Mesenchymal stem cell (in vitro differentiated cells and primary cell): ENCODE data around the gene CNOT3.

Experiments
- DNase-seq: peaks from one replicate; pipeline ENCODE4 v3.0.0-alpha.2; 2013
- H2AFZ ChIP-seq: one replicate; pipeline ENCODE4 v1.6.1; 2013; ENCODE audit warnings: low read depth, mild to moderate bottlenecking, control low read depth, inconsistent platforms, low read length, moderate library complexity
- H2AK5ac ChIP-seq: 2 replicates; pipeline ENCODE4 v1.6.1; 2013; ENCODE audit warnings: low read length, moderate library complexity, mild to moderate bottlenecking, inconsistent platforms; ENCODE audit not compliant: severe bottlenecking
- H2BK120ac ChIP-seq: one replicate; pipeline ENCODE4 v1.6.1; 2013; ENCODE audit warnings: low read depth, mild to moderate bottlenecking, inconsistent platforms, low read length, moderate library complexity
- H2BK12ac ChIP-seq, 2 experiments: one replicate each; pipeline ENCODE4 v1.6.1; 2013; ENCODE audit warnings: inconsistent platforms in 2 of 2, low read length in 2 of 2, mild to moderate bottlenecking in 2 of 2, moderate library complexity in 2 of 2, control low read depth in 1 of 2
- H2BK15ac ChIP-seq: one replicate; pipeline ENCODE4 v1.6.1; 2013; ENCODE audit warnings: mild to moderate bottlenecking, low read depth, inconsistent platforms; ENCODE audit not compliant: poor library complexity, severe bottlenecking
- H2BK5ac ChIP-seq: 2 replicates; pipeline ENCODE4 v1.6.1; 2013; ENCODE audit warnings: low read depth, mild to moderate bottlenecking, low read length, control low read depth, inconsistent platforms; ENCODE audit not compliant: poor library complexity, severe bottlenecking
- H3K14ac ChIP-seq, 2 experiments: one replicate each; pipeline ENCODE4 v1.6.1; 2013; ENCODE audit warnings: inconsistent platforms in 2 of 2, low read length in 2 of 2, control low read depth in 1 of 2, mild to moderate bottlenecking in 1 of 2, moderate library complexity in 1 of 2
- H3K18ac ChIP-seq, 2 experiments: one replicate each; pipeline ENCODE4 v1.6.1; 2013; ENCODE audit warnings: inconsistent platforms in 2 of 2, low read length in 2 of 2, control low read depth in 1 of 2, low read depth in 1 of 2, mild to moderate bottlenecking in 1 of 2
- H3K23ac ChIP-seq, 2 experiments: one replicate each; pipeline ENCODE4 v1.6.1; 2013; ENCODE audit warnings: inconsistent platforms in 2 of 2, low read length in 2 of 2, mild to moderate bottlenecking in 2 of 2, moderate library complexity in 2 of 2, control low read depth in 1 of 2
- H3K27ac ChIP-seq: 2 replicates; pipeline ENCODE4 v1.5.1; 2013; ENCODE audit warnings: mild to moderate bottlenecking, moderate library complexity, low read length, control low read depth, inconsistent platforms; ENCODE audit not compliant: poor library complexity, severe bottlenecking
- H3K27me3 ChIP-seq, 2 experiments: 2 replicates each; pipeline versions ENCODE4 v1.6.1 to v1.7.0; 2013; ENCODE audit warnings: low read length in 2 of 2, mild to moderate bottlenecking in 2 of 2, moderate library complexity in 2 of 2, control low read depth in 1 of 2, inconsistent platforms in 1 of 2; ENCODE audit not compliant: control insufficient read depth in 1 of 2, insufficient read depth in 1 of 2
- H3K36me3 ChIP-seq, 2 experiments: 2 replicates each; pipeline versions ENCODE4 v1.6.1 to v1.7.0; 2013; ENCODE audit warnings: low read length in 2 of 2, control low read depth in 1 of 2, inconsistent platforms in 1 of 2, low read depth in 1 of 2, mild to moderate bottlenecking in 1 of 2; ENCODE audit not compliant: insufficient read depth in 2 of 2, control insufficient read depth in 1 of 2
- H3K4ac ChIP-seq, 2 experiments: one replicate each; pipeline ENCODE4 v1.6.1; 2013; ENCODE audit warnings: inconsistent platforms in 2 of 2, low read length in 2 of 2, mild to moderate bottlenecking in 2 of 2, moderate library complexity in 2 of 2, control low read depth in 1 of 2, low read depth in 1 of 2
- H3K4me1 ChIP-seq: 2 replicates; pipeline ENCODE4 v1.6.1; 2013; ENCODE audit warnings: low read depth, low read length, control low read depth; ENCODE audit not compliant: control insufficient read depth, insufficient read depth
- H3K4me2 ChIP-seq: 2 replicates; pipeline ENCODE4 v1.6.1; 2013; ENCODE audit warnings: low read length, mild to moderate bottlenecking, inconsistent platforms; ENCODE audit not compliant: poor library complexity, severe bottlenecking
- H3K4me3 ChIP-seq, 2 experiments: 2 replicates each; pipeline versions ENCODE4 v1.5.1 to v1.7.0; 2013; ENCODE audit warnings: low read length in 2 of 2, mild to moderate bottlenecking in 2 of 2, control low read depth in 1 of 2, low read depth in 1 of 2; ENCODE audit not compliant: insufficient read depth in 1 of 2
- H3K79me1 ChIP-seq: replicated peaks from 2 replicates; pipeline ENCODE4 v1.6.1; 2013; ENCODE audit warnings: mild to moderate bottlenecking, control low read depth, low read length, inconsistent platforms; ENCODE audit not compliant: poor library complexity, severe bottlenecking
- H3K9ac ChIP-seq: 2 replicates; pipeline ENCODE4 v1.7.0; 2013; ENCODE audit warnings: mild to moderate bottlenecking, low read length, moderate library complexity
- H3K9me3 ChIP-seq: 2 replicates; pipeline ENCODE4 v1.7.0; 2013; ENCODE audit warnings: mild to moderate bottlenecking, low read length; ENCODE audit not compliant: control insufficient read depth
- H4K8ac ChIP-seq: one replicate; pipeline ENCODE4 v1.6.1; 2013; ENCODE audit warnings: inconsistent platforms, mild to moderate bottlenecking, low read length, moderate library complexity
- H4K91ac ChIP-seq: one replicate; pipeline ENCODE4 v1.6.1; 2013; ENCODE audit warnings: mild to moderate bottlenecking, low read length, inconsistent platforms
- WGBS: methylation state at CpG from one replicate; pipeline ENCODE4 v1.1.7; 2013; ENCODE audit warnings: mixed read lengths; 5-methylcytosine and 5-hydroxymethylcytosine counted together

Gene CNOT3

GRCh38 chr19:54159352-54160181 lies 22.0 kb downstream of the CNOT3 start, which contains the start of gene LENG1:
LENG1 (minus strand) TSS chr19:54159721; CDS start chr19:54159695, 26 bp downstream.
- H2AFZ ChIP-seq: peak within 1 kb of the TSS; percentile 81
- H3K27ac ChIP-seq: peak within 1 kb of the TSS; percentile 98
- H3K4me3 ChIP-seq: peak within 1 kb of the TSS; percentile 91 to 92
- DNase-seq: peak; percentile 100
- peak within 1 kb of the TSS; percentile 94 for H2BK5ac ChIP-seq
- peak within 1 kb of the TSS; percentile 86 for H4K8ac ChIP-seq
- H3K4me1 ChIP-seq: peaks cover 23% of the 10 kb centered on the region
- H2AK5ac ChIP-seq: peak within 1 kb of the TSS; percentile 1
- H2BK15ac ChIP-seq: peak within 1 kb of the TSS; percentile 75
- peaks cover 37% of the 10 kb centered on the region for H3K79me1 ChIP-seq
- peak within 1 kb of the TSS in 1 of 2 experiments; percentile 92 for H2BK12ac ChIP-seq
- H3K9me3 ChIP-seq: no peaks in the 10 kb centered on the region
- H3K4ac ChIP-seq: peak within 1 kb of the TSS; percentile 86 to 97
- peak within 1 kb of the TSS; percentile 75 for H2BK120ac ChIP-seq
- peaks cover 33 to 38% of the 10 kb centered on the region in 2 experiments for H3K36me3 ChIP-seq
- WGBS: under 1% methylated on average over 72 of the region's 72 CpGs
- H3K27me3 ChIP-seq: peaks cover 0 to 2% of the 10 kb centered on the region in 2 experiments
- H3K14ac ChIP-seq: peak within 1 kb of the TSS in 1 of 2 experiments; percentile 99
- H3K18ac ChIP-seq: peak within 1 kb of the TSS; percentile 97 to 99
- peak within 1 kb of the TSS in 1 of 2 experiments; percentile 98 for H3K23ac ChIP-seq
- peak within 1 kb of the TSS; percentile 96 for H4K91ac ChIP-seq
- peak within 1 kb of the TSS; percentile 89 for H3K4me2 ChIP-seq
- peak within 1 kb of the TSS; percentile 94 for H3K9ac ChIP-seq

GRCh38 chr19:54160182-54160811 lies 22.7 kb downstream of the CNOT3 start:
- H3K27ac ChIP-seq: peak overlapping the region; percentile 50
- no peak overlapping the region for H3K14ac ChIP-seq
- H3K4me2 ChIP-seq: peak overlapping the region; percentile 89
- H3K79me1 ChIP-seq: peaks cover 33% of the 10 kb centered on the region
- DNase-seq: peak; percentile 71
- H3K9me3 ChIP-seq: no peaks in the 10 kb centered on the region
- no peak overlapping the region for H2BK5ac ChIP-seq
- H3K23ac ChIP-seq: no peak overlapping the region
- H3K9ac ChIP-seq: peak overlapping the region; percentile 90
- no peak overlapping the region for H2BK120ac ChIP-seq
- H2AK5ac ChIP-seq: no peak overlapping the region
- H2BK12ac ChIP-seq: no peak overlapping the region
- H3K4me3 ChIP-seq: peak overlapping the region; percentile 57 to 90
- H3K4ac ChIP-seq: peak overlapping the region in 1 of 2 experiments; percentile 64
- 3% methylated on average over 27 of the region's 28 CpGs for WGBS
- H2AFZ ChIP-seq: peak overlapping the region; percentile 65
- peak overlapping the region; percentile 56 for H4K91ac ChIP-seq
- peaks cover 0 to 9% of the 10 kb centered on the region in 2 experiments for H3K27me3 ChIP-seq
- H3K18ac ChIP-seq: peak overlapping the region in 1 of 2 experiments; percentile 59
- peak overlapping the region; percentile 43 for H4K8ac ChIP-seq
- H3K4me1 ChIP-seq: peaks cover 25% of the 10 kb centered on the region
- H2BK15ac ChIP-seq: peak overlapping the region; percentile 41
- peaks cover 27 to 31% of the 10 kb centered on the region in 2 experiments for H3K36me3 ChIP-seq

- Histone ChIP-seq H2BK15ac (no peak overlapping the region), H3K18ac (no peak overlapping the region), H3K27me3 (peaks cover 0 to 15% of the 10 kb centered on the region in 2 experiments), H2BK12ac (no peak overlapping the region), H3K9me3 (no peaks in the 10 kb centered on the region), H2AK5ac (no peak overlapping the region), H2BK120ac (no peak overlapping the region), H3K9ac (peak overlapping the region; percentile 90), H3K4me1 (peaks cover 25% of the 10 kb centered on the region), H3K79me1 (peaks cover 32% of the 10 kb centered on the region), H3K23ac (no peak overlapping the region), H4K8ac (no peak overlapping the region), H2BK5ac (no peak overlapping the region), H3K36me3 (peaks cover 24 to 26% of the 10 kb centered on the region in 2 experiments), H3K4me3 (peak overlapping the region in 1 of 2 experiments; percentile 90), H3K4me2 (peak overlapping the region; percentile 89), H3K4ac (no peak overlapping the region), H3K14ac (no peak overlapping the region), H3K27ac (no peak overlapping the region), H4K91ac (no peak overlapping the region), H2AFZ (no peak overlapping the region)
- 80% methylated on average over 13 of the region's 13 CpGs for WGBS
- no peak for DNase-seq
Measured at GRCh38 chr19:54160854-54161253, 23.3 kb downstream of the CNOT3 start.
